CD4-positive, alpha-beta T cell (primary cell): ENCODE measurements around the gene POLE. TPM values are rescaled to one million over a fixed set of nuclear protein-coding genes. Genes with fewer than 3 reads are reported as not detected.

Source experiments
- ATAC-seq: fragments of 200-7000 bp; cut with Tn5 transposase; one replicate; pipeline ENCODE4 v1.10.0; 2022; ENCODE audit warnings: mild to moderate bottlenecking; ENCODE audit not compliant: poor library complexity
- CTCF ChIA-PET: fragments of 350-600 bp; sonication (Branson Sonifier 250); formaldehyde crosslinking; loops from one replicate; lab custom pipeline; 2021; ENCODE audit warnings: antibody characterized with exemption, inconsistent platforms; lab: Charles Lee
- POLR2A ChIA-PET: fragments of 350-600 bp; sonication (Branson Sonifier 250); formaldehyde crosslinking; loops from one replicate; lab custom pipeline; 2021; ENCODE audit warnings: antibody characterized with exemption, inconsistent platforms; lab: Charles Lee
- DNase-seq, 14 experiments: peaks; one replicate each; pipeline ENCODE4 v3.0.0-alpha.2; 2013 to 2020; ENCODE audit warnings: mixed read lengths in 2 of 14
- H3K27ac ChIP-seq, 2 donors: one replicate each; pipeline versions ENCODE4 v1.5.1 to v1.7.0; 2013; ENCODE audit warnings: low read length in 2 of 2, low read depth in 1 of 2, mild to moderate bottlenecking in 1 of 2
- H3K27me3 ChIP-seq, 2 experiments: 1 replicate in 1 of 2; 2 replicates in 1 of 2; pipeline versions ENCODE4 v1.6.1 to v1.7.0; 2013; ENCODE audit warnings: low read length in 2 of 2, control low read depth in 1 of 2, mild to moderate bottlenecking in 1 of 2, moderate library complexity in 1 of 2; ENCODE audit not compliant: insufficient read depth in 2 of 2, control insufficient read depth in 1 of 2
- H3K36me3 ChIP-seq: one replicate; pipeline ENCODE4 v1.6.1; 2013; ENCODE audit warnings: low read length, control low read depth; ENCODE audit not compliant: insufficient read depth
- H3K4me1 ChIP-seq: one replicate; pipeline ENCODE4 v1.6.1; 2013; ENCODE audit warnings: low read length, control low read depth; ENCODE audit not compliant: insufficient read depth
- H3K4me3 ChIP-seq: one replicate; pipeline ENCODE4 v1.5.1; 2013; ENCODE audit warnings: mild to moderate bottlenecking, low read length, moderate library complexity
- H3K9me3 ChIP-seq, 2 experiments: 1 replicate in 1 of 2; 2 replicates in 1 of 2; pipeline versions ENCODE4 v1.6.1 to v1.7.0; 2013; ENCODE audit warnings: low read length in 2 of 2, mild to moderate bottlenecking in 2 of 2, control low read depth in 1 of 2, moderate library complexity in 1 of 2; ENCODE audit not compliant: control insufficient read depth in 1 of 2, insufficient read depth in 1 of 2
- H3K27ac Mint-ChIP-seq: one replicate; pipeline ENCODE4 v1.8.0; 2020; ENCODE audit warnings: mixed read lengths
- H3K27me3 Mint-ChIP-seq: one replicate; pipeline ENCODE4 v1.8.0; 2021; ENCODE audit warnings: mixed read lengths
- H3K36me3 Mint-ChIP-seq: one replicate; pipeline ENCODE4 v1.8.0; 2021; ENCODE audit warnings: low read depth, mixed read lengths
- H3K4me1 Mint-ChIP-seq: one replicate; pipeline ENCODE4 v1.8.0; 2021; ENCODE audit warnings: low read depth, mixed read lengths
- H3K4me3 Mint-ChIP-seq: one replicate; pipeline ENCODE4 v1.8.0; 2020; ENCODE audit warnings: mild to moderate bottlenecking, mixed read lengths
- H3K9me3 Mint-ChIP-seq: one replicate; pipeline ENCODE4 v1.8.0; 2020; ENCODE audit warnings: mixed read lengths
- CTCF ChIP-seq: fragments of 200-600 bp; IDR thresholded peaks from one replicate; pipeline ENCODE4 v1.8.0; 2022; ENCODE audit warnings: antibody characterized with exemption, mild to moderate bottlenecking
- intact Hi-C, 2 experiments: fragments of 100-400 bp; cut with DNase I in 1 of 2; cut with micrococcal nuclease in 1 of 2; formaldehyde crosslinking; loops; one replicate each; pipeline versions ENCODE4 v1.15.1 to v1.9.0; 2023 to 2025; cut with DNase I, micrococcal nuclease
- total RNA-seq, 174 experiments: library from RNA in 2 of 174; stranded (reverse) in 2 of 174; gene quantifications; one replicate each; pipeline ENCODE4 v1.2.3 and lab custom pipeline; 2021 to 2026

Gene POLE
- total RNA-seq, 2 experiments from 2014 or later = 41.8 to 46.1 TPM

- CTCF ChIA-PET = no interaction called here
- Histone ChIP-seq H3K9me3 (peaks cover 0 to 5% of the 10 kb centered on the region in 2 experiments), H3K4me3 (no peak overlapping the region), H3K36me3 (peaks cover 18% of the 10 kb centered on the region), H3K27me3 (no peaks in the 10 kb centered on the region), H3K27ac (no peak overlapping the region), H3K4me1 (no peaks in the 10 kb centered on the region)
- POLR2A ChIA-PET = no interaction called here
- no peak for ATAC-seq
- H3K9me3 Mint-ChIP-seq = no peaks in the 10 kb centered on the region
- TF ChIP-seq CTCF = no peak
- no peak overlapping the region for H3K4me3 Mint-ChIP-seq
- intact Hi-C loops = no loop called here
- H3K4me1 Mint-ChIP-seq = no peaks in the 10 kb centered on the region
- H3K27me3 Mint-ChIP-seq = no peaks in the 10 kb centered on the region
- no peak for DNase-seq
- H3K27ac Mint-ChIP-seq = no peak overlapping the region
- peaks cover 33% of the 10 kb centered on the region for H3K36me3 Mint-ChIP-seq
Observed at GRCh38 chr12:132581348-132582057, 105.6 kb downstream of the POLE start.

GRCh38 chr12:132580701-132581292, 106.3 kb downstream of the POLE start:
- Mint-ChIP-seq H3K36me3 (peaks cover 35% of the 10 kb centered on the region), H3K27me3 (no peaks in the 10 kb centered on the region), H3K27ac (no peak overlapping the region), H3K4me1 (no peaks in the 10 kb centered on the region), H3K9me3 (no peaks in the 10 kb centered on the region), H3K4me3 (no peak overlapping the region)
- no peak for ATAC-seq
- POLR2A ChIA-PET = no interaction called here
- H3K4me1 ChIP-seq = no peaks in the 10 kb centered on the region
- no peak for DNase-seq
- no peak overlapping the region for H3K27ac ChIP-seq
- peaks cover 0 to 5% of the 10 kb centered on the region in 2 experiments for H3K9me3 ChIP-seq
- H3K27me3 ChIP-seq = no peaks in the 10 kb centered on the region
- peaks cover 20% of the 10 kb centered on the region for H3K36me3 ChIP-seq
- no peak for TF ChIP-seq CTCF
- H3K4me3 ChIP-seq = no peak overlapping the region
- CTCF ChIA-PET = interaction anchor here (1.1 kb wide), 1 partner anchor 20 kb away, joined by 3 read pairs; no protein-coding TSS in a partner anchor
- intact Hi-C loops = no loop called here

GRCh38 chr12:132579744-132580143, 107.4 kb downstream of the POLE start:
- no peak overlapping the region for H3K27ac Mint-ChIP-seq
- no peak for DNase-seq
- no peaks in the 10 kb centered on the region for H3K4me1 ChIP-seq
- ChIA-PET POLR2A (no interaction called here), CTCF (interaction anchor here (1.1 kb wide), 1 partner anchor 19 kb away, joined by 3 read pairs; no protein-coding TSS in a partner anchor)
- no peak for TF ChIP-seq CTCF
- no peaks in the 10 kb centered on the region for H3K27me3 ChIP-seq
- intact Hi-C loops = no loop called here
- ATAC-seq = no peak
- H3K27me3 Mint-ChIP-seq = no peaks in the 10 kb centered on the region
- H3K36me3 Mint-ChIP-seq = peaks cover 43% of the 10 kb centered on the region
- no peak overlapping the region for H3K27ac ChIP-seq
- H3K4me3 Mint-ChIP-seq = no peak overlapping the region
- H3K36me3 ChIP-seq = peaks cover 25% of the 10 kb centered on the region
- H3K4me1 Mint-ChIP-seq = no peaks in the 10 kb centered on the region
- peaks cover 0 to 5% of the 10 kb centered on the region in 2 experiments for H3K9me3 ChIP-seq
- no peak overlapping the region for H3K4me3 ChIP-seq
- no peaks in the 10 kb centered on the region for H3K9me3 Mint-ChIP-seq
